Stimulated activated CD8-positive, alpha-beta memory T cell treated with anti-CD3 and anti-CD28 coated beads, Interleukin-7, amount 100 ng/mL, for 4 hours (primary cell): ENCODE data around the gene HUWE1.
A peak's percentile ranks its signal among the peaks of the same experiment; 100 is the strongest.
"Not testable (repeated sequence)": the region's sequence is repeated elsewhere in the genome, so short reads cannot be mapped to it uniquely, and the experiment has no call there.

Source experiments
- DNase-seq, 2 donors: peaks; one replicate each; pipeline ENCODE4 v3.0.0-alpha.2; 2020; ENCODE audit warnings: low read depth in 2 of 2

The HUWE1 gene, protein sequence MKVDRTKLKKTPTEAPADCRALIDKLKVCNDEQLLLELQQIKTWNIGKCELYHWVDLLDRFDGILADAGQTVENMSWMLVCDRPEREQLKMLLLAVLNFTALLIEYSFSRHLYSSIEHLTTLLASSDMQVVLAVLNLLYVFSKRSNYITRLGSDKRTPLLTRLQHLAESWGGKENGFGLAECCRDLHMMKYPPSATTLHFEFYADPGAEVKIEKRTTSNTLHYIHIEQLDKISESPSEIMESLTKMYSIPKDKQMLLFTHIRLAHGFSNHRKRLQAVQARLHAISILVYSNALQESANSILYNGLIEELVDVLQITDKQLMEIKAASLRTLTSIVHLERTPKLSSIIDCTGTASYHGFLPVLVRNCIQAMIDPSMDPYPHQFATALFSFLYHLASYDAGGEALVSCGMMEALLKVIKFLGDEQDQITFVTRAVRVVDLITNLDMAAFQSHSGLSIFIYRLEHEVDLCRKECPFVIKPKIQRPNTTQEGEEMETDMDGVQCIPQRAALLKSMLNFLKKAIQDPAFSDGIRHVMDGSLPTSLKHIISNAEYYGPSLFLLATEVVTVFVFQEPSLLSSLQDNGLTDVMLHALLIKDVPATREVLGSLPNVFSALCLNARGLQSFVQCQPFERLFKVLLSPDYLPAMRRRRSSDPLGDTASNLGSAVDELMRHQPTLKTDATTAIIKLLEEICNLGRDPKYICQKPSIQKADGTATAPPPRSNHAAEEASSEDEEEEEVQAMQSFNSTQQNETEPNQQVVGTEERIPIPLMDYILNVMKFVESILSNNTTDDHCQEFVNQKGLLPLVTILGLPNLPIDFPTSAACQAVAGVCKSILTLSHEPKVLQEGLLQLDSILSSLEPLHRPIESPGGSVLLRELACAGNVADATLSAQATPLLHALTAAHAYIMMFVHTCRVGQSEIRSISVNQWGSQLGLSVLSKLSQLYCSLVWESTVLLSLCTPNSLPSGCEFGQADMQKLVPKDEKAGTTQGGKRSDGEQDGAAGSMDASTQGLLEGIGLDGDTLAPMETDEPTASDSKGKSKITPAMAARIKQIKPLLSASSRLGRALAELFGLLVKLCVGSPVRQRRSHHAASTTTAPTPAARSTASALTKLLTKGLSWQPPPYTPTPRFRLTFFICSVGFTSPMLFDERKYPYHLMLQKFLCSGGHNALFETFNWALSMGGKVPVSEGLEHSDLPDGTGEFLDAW (N-terminal part only)

GRCh38 chrX:53686151-53686885 lies at the start of gene HUWE1:
Gene HUWE1 (minus strand): TSS chrX:53686719. CDS start chrX:53654107, 32,612 bp downstream.
- DNase-seq, result peak; percentile 73 to 78

- DNase-seq, result no peak
These were observed 46.3 kb upstream of the HUWE1 start for GRCh38 chrX:53732797-53733196.

DNA sequence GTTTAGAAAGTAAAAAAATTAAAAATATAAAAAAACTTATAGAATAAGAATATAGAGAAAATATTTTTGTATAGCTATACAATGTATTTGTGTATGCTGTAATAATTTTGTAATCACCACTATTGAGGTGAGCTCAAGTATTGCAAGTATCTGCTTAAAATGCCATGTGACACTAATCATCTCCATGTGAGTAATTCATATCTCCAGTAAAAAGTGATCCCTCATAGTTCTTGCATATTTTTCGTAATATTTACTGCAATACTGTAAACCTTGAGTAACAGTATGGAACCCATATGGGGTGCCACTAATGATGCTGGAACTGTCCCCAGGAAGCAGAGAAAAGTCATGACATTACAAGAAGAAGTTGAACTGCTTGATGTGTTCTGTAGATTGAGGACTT lies 43.2 kb upstream of the HUWE1 start:
- DNase-seq, result no peak

DNA sequence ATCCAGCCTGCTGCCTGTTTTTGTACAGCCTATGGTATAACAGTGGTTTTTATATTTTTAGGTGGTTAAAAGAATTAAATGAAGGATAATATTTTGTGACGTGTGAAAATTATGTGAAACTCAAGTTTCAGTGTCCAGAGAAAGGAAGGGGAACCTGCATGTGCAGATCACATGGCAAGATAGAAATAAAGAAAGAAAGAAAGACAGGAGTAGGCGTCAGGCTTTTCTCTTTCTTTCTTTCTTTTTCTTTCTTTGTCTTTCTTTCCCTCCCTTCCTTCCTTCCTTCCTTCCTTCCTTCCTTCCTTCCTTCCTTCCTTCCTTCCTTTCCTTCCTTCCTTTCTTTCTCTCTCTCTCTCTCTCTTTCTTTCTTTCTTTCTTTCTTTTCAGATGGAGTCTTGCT lies 42.0 kb upstream of the HUWE1 start:
- no peak for DNase-seq

- DNase-seq, result no peak
These were observed 38.4 kb upstream of the HUWE1 start for GRCh38 chrX:53724872-53725271.

DNA sequence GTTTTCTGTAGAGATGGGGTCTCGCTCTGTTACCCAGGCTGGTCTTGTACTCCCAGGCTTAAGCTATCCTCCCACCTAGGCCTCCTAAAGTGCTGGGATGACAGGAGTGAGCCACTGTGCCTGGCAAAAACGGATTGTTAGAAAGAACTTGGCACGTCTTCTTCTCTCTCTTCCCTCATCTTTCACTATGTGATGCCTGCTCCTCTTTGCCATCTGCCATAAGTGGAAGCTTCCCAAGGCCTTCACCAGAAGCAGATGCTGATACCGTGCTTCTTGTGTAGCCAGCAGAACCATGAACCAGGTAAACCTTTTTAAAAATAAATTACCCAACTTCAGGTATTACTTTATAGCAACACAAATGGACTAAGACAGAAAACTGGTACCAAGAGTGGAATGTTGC lies 36.9 kb upstream of the HUWE1 start:
- DNase-seq, result no peak

- DNase-seq, result not testable (repeated sequence)
These were observed 35.1 kb upstream of the HUWE1 start for GRCh38 chrX:53721610-53722009.

DNA sequence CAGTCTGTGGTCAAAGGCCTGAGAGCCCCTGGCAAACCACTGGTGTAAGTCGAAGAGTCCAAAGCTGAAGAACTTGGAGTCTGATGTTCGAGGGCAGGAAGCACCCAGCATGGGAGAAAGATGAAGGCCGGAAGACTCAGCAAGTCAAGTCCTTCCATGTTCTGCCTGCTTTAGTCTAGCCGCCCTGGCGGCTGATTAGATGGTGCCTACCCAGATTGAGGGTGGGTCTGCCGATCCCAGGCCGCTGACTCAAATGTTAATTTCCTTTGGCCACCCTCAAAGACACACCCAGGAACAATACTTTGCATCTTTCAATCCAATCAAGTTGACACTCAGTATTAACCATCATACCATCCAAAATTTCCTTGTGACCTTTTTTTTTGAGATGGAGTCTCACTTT lies 33.1 kb upstream of the HUWE1 start:
- DNase-seq, result not testable (repeated sequence)

- DNase-seq, result no peak
These were observed 31.6 kb upstream of the HUWE1 start for GRCh38 chrX:53718073-53718472.

DNA sequence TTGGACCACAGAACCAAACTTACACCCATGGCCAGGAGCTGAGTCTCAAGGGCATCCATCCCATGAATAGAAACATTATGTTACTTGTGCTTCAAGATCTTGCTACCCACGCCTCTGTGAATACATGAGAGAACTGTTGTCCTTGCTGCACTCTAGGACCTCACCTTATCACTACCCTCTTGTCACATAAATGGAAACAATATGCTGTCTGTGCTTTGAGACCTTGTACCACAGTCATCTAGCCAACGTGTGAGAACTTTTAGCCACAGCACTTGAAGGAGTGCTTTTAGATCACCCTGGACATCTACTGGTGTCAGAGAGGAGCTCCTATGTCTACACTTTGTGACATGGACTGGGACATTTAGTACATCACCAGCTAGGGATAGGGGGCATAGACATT lies 30.7 kb upstream of the HUWE1 start:
- DNase-seq, result no peak

- peak; percentile 43 to 47 for DNase-seq
These were observed 30.0 kb upstream of the HUWE1 start for GRCh38 chrX:53716328-53717088.

- no peak for DNase-seq
These were observed 28.9 kb upstream of the HUWE1 start for GRCh38 chrX:53715346-53715924.

DNA sequence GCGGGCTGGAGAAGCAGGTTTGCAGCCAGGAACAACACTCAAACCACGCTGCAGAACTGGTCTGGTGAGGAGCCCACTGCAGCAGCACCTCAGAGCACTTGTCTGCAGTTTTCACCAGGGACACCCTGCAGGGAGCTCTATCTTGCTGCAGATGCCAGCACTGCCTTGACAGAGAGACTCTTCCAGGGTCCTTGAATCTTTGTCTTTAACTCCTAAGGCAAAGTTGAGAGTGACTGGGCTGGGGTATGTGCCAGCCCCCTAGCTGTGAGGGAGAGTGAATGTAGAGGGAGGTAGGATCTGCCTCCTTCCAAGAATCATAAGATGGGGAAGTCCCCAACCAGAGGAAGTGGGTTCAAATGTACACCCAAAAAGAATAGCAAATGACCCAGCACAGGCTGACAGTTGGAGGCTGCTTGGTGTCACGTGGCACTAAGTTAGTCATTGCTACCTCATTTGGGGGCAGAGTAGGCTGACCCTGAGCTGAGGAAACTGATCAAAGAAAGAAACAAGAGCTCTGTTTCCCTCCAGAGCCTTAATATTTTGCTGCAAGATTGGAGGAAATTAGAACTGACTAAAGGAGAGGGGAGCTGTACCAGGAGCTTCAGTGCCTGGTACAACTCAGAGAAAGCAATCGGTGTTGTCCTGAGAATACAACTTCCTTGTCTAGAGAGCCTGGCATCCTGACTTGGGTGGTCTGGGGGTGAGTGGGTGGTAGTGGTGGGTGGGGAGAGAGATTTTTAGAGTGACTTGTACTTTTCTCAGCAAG lies 28.2 kb upstream of the HUWE1 start:
- DNase-seq, result peak; percentile 50 to 59

DNA sequence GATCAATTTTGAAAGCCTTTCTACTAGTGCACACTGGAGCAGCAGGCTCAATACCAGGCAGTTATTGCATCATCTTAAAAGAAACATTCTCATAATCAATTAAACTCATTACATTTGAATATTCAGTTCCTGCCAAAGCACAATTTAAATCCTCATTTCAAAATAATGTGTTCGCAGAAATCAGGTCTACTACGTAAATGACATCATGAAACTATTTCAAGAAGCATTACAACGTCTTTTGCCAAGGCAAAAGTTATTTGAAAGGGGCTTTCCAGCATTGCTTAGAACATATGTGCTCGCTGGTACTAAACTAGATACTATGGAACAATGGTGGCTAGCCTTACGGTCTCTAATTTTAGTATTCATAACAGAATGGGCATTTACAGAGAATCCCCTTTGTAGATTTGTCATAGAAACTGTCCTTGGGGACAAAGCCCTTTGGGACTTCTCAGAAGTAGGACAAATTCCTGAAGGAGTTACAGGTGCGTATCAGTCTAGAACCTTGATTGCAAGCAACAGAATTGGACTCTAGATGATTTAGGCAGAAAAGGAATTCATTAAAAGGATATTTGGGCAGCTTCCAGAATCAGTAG lies 27.6 kb upstream of the HUWE1 start:
- no peak for DNase-seq

- DNase-seq, result no peak
These were observed 24.9 kb upstream of the HUWE1 start for GRCh38 chrX:53711436-53711835.

DNA sequence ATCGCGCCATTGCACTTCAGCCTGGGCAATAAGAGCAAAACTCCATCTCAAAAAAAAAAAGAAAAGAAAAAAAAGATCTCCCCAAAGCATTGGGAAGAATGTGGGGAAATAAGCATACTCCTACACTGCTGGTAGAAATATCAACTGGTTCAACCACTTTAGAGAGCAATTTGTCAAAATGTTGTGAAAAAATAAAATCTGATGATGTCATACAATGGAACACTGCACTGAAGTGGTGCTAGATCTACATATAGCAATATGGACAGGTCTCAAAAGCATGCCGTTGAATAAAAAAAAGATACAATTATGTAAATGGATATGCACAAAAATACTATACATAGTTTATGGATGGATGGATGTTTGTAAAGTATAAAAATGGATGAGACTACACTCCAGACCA lies 18.3 kb upstream of the HUWE1 start:
- no peak for DNase-seq

DNA sequence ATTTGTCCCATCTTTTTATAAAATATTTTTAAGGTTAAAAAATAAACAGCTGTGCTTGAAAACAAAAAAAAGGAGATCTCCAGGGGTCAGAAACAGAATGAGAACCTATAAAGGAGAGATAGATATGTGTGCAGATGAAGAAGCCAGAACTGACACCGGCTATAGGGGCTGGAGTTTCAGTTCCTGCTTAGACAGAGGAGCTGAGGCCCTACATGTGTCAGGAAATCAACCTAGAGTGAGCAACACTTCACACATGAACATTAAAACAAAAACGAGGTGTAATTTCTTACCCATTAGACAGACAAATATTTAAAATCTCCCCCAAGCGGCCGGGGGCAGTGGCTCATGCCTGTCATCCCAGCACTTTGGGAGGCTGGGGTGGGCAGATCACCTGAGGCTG lies 17.8 kb upstream of the HUWE1 start:
- DNase-seq, result no peak

- no peak for DNase-seq
These were observed 9.5 kb upstream of the HUWE1 start for GRCh38 chrX:53695946-53696549.

DNA sequence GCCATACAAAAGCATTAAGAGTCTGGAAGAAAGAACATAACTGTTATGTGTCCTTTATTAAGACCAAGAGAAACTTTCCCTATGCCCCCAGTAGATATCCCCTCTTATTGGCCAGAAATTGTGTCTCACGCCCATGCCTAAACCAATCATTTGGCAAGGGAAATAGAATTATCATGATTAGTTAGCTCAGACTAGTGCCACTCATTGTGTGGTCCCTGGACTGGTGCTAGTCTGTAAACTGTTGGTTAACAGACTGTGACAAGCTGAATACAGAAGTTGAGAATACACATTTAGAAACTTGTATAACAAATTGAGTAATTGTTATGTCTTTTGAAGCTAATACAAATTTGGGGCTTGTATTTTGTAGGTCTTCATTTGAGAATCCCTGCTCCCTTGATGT lies 8.1 kb upstream of the HUWE1 start:
- DNase-seq, result no peak
